T-cell (primary cell): Measurements from ENCODE around the gene DDR1. TPM values are rescaled to one million over a fixed set of nuclear protein-coding genes. Genes with fewer than 3 reads are reported as not detected.

Experiments
- ATAC-seq, 4 experiments: fragments of 200-7000 bp in 3 of 4; fragments of 150-1000 bp in 1 of 4; cut with Tn5 transposase; replicated peaks in 1 of 4; 1 replicate in 3 of 4; 2 replicates in 1 of 4; pipeline ENCODE4 v1.10.0; 2021; ENCODE audit warnings: moderate library complexity in 3 of 4, mild to moderate bottlenecking in 2 of 4, moderate number of reproducible peaks in 1 of 4
- CTCF ChIA-PET, 2 donors: fragments of 300-600 bp; sonication (Branson Sonifier 250); formaldehyde crosslinking; loops; one replicate each; lab custom pipeline; 2022; ENCODE audit warnings: antibody characterized with exemption in 2 of 2; lab: Charles Lee
- POLR2A ChIA-PET, 2 donors: fragments of 300-600 bp; sonication (Branson Sonifier 250); formaldehyde crosslinking; loops; one replicate each; lab custom pipeline; 2022; ENCODE audit warnings: antibody characterized with exemption in 2 of 2; lab: Charles Lee
- DNase-seq, 35 experiments: peaks; one replicate each; pipeline versions ENCODE4 v3.0.0 to v3.0.0-alpha.2; 2013 to 2023
- H3K27ac ChIP-seq: one replicate; pipeline ENCODE4 v1.5.1; 2013; ENCODE audit warnings: low read length
- H3K27me3 ChIP-seq, 2 experiments: replicated peaks in 1 of 2; 1 replicate in 1 of 2; 2 replicates in 1 of 2; pipeline versions ENCODE4 v1.6.1 to v1.7.0; 2013; ENCODE audit warnings: low read length in 1 of 2, mixed read lengths in 1 of 2; ENCODE audit not compliant: control insufficient read depth in 2 of 2, insufficient read depth in 2 of 2; ENCODE audit errors: extremely low read depth in 1 of 2
- H3K36me3 ChIP-seq, 2 donors: 1 replicate in 1 of 2; 2 replicates in 1 of 2; pipeline versions ENCODE4 v1.6.1 to v1.7.0; 2013; ENCODE audit warnings: low read length in 1 of 2; ENCODE audit not compliant: control insufficient read depth in 2 of 2, insufficient read depth in 1 of 2; ENCODE audit errors: extremely low read depth in 1 of 2
- H3K4me1 ChIP-seq, 2 experiments: 1 replicate in 1 of 2; 2 replicates in 1 of 2; pipeline versions ENCODE4 v1.6.1 to v1.7.0; 2013; ENCODE audit warnings: low read length in 2 of 2, mixed read lengths in 1 of 2; ENCODE audit not compliant: insufficient read depth in 2 of 2, control insufficient read depth in 1 of 2; ENCODE audit errors: extremely low read depth in 1 of 2
- H3K4me3 ChIP-seq, 2 donors: 1 replicate in 1 of 2; 2 replicates in 1 of 2; pipeline versions ENCODE4 v1.5.1 to v1.7.0; 2013; ENCODE audit warnings: mild to moderate bottlenecking in 2 of 2, low read length in 1 of 2, moderate library complexity in 1 of 2; ENCODE audit not compliant: control insufficient read depth in 1 of 2; ENCODE audit errors: extremely low read depth in 1 of 2
- H3K9me3 ChIP-seq: 2 replicates; pipeline ENCODE4 v1.7.0; 2013
- H3K27ac Mint-ChIP-seq, 2 donors: one replicate each; pipeline ENCODE4 v1.8.0; 2020 to 2021; ENCODE audit warnings: mild to moderate bottlenecking in 2 of 2, mixed read lengths in 2 of 2
- H3K27me3 Mint-ChIP-seq, 2 donors: one replicate each; pipeline ENCODE4 v1.8.0; 2021 to 2022; ENCODE audit warnings: mixed read lengths in 2 of 2
- H3K36me3 Mint-ChIP-seq: one replicate; pipeline ENCODE4 v1.8.0; 2021; ENCODE audit warnings: mixed read lengths
- H3K4me1 Mint-ChIP-seq, 3 donors: one replicate each; pipeline ENCODE4 v1.8.0; 2020 to 2022; ENCODE audit warnings: mixed read lengths in 3 of 3, mild to moderate bottlenecking in 1 of 3
- H3K4me3 Mint-ChIP-seq, 3 donors: one replicate each; pipeline ENCODE4 v1.8.0; 2020 to 2022; ENCODE audit warnings: mild to moderate bottlenecking in 3 of 3, mixed read lengths in 3 of 3, moderate library complexity in 3 of 3
- H3K9me3 Mint-ChIP-seq, 3 donors: one replicate each; pipeline ENCODE4 v1.8.0; 2020 to 2022; ENCODE audit warnings: mixed read lengths in 3 of 3
- WGBS: methylation state at CpG from one replicate; pipeline ENCODE4 v1.1.5; 2013; ENCODE audit warnings: missing lambda C conversion rate; ENCODE audit not compliant: insufficient coverage; 5-methylcytosine and 5-hydroxymethylcytosine counted together
- total RNA-seq, 35 experiments: library from RNA in 6 of 35; stranded (reverse) in 6 of 35; fragments of 120-200 nt in 1 of 35; gene quantifications; one replicate each; pipeline versions ENCODE4 v1.2.1 to v1.2.4 and lab custom pipeline; 2013 to 2026

Gene DDR1
- total RNA-seq, 5 donors from 2014 or later (not counting 1 experiment from before 2014, with no cell fraction given), result 8.8 to 23.9 (median 19.3) TPM

DNA sequence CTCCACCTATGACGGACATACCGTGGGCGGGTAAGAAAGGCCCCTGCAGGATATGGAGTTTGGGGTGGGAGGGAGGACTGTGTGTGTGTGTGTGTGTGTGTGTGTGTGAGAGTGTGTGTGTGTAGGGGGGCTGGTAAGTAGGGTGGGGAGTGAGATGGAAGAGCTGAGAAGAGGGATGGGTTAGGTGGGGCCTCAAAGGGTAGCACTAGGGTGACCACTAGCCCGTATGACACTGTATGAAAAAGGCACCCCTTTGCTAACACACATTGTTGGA lies 7.1 kb downstream of the DDR1 start:
- Histone ChIP-seq H3K27ac (no peak overlapping the region), H3K27me3 (peaks cover 0 to 6% of the 10 kb centered on the region in 2 experiments), H3K9me3 (no peaks in the 10 kb centered on the region), H3K4me3 (no peak overlapping the region), H3K36me3 (peaks cover 22 to 25% of the 10 kb centered on the region in 2 donors), H3K4me1 (peaks cover 3 to 5% of the 10 kb centered on the region in 2 experiments)
- Mint-ChIP-seq H3K36me3 (peaks cover 24% of the 10 kb centered on the region), H3K4me1 (peaks cover 3 to 6% (median 6%) of the 10 kb centered on the region in 3 donors), H3K27me3 (no peaks in the 10 kb centered on the region), H3K9me3 (no peaks in the 10 kb centered on the region), H3K4me3 (no peak overlapping the region), H3K27ac (no peak overlapping the region)
- 86% methylated on average over 3 of the region's 4 CpGs for WGBS
- no peak for DNase-seq
- ChIA-PET CTCF (no interaction called here), POLR2A (no interaction called here)
- ATAC-seq, result no peak

DNA sequence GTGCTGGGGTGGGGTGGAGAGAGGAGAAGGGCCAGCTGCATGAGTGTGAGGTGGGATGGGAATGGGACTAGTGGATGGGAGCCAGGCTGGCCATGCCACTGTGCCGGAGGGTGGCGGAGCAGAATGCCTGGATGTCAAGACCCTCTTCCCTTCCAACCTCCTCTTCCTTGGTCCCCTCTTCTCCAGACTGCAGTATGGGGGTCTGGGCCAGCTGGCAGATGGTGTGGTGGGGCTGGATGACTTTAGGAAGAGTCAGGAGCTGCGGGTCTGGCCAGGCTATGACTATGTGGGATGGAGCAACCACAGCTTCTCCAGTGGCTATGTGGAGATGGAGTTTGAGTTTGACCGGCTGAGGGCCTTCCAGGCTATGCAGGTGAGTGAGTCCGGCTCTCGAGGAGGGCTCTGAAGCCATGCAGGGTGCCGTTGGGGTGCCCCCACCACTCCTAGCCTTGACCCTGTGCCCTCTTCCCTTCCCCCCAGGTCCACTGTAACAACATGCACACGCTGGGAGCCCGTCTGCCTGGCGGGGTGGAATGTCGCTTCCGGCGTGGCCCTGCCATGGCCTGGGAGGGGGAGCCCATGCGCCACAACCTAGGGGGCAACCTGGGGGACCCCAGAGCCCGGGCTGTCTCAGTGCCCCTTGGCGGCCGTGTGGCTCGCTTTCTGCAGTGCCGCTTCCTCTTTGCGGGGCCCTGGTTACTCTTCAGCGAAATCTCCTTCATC lies 7.7 kb downstream of the DDR1 start:
- ChIA-PET POLR2A (no interaction called here), CTCF (no interaction called here)
- Mint-ChIP-seq H3K36me3 (peaks cover 24% of the 10 kb centered on the region), H3K27ac (no peak overlapping the region), H3K27me3 (no peaks in the 10 kb centered on the region), H3K4me3 (no peak overlapping the region), H3K4me1 (peaks cover 0 to under 1% (median 0%) of the 10 kb centered on the region in 3 donors), H3K9me3 (no peaks in the 10 kb centered on the region)
- Histone ChIP-seq H3K4me3 (no peak overlapping the region), H3K27me3 (peaks cover 0 to 3% of the 10 kb centered on the region in 2 experiments), H3K36me3 (peaks cover 22 to 25% of the 10 kb centered on the region in 2 donors), H3K4me1 (no peaks in the 10 kb centered on the region), H3K9me3 (no peaks in the 10 kb centered on the region), H3K27ac (no peak overlapping the region)
- DNase-seq, result no peak
- ATAC-seq, result no peak
- 90% methylated on average over 15 of the region's 21 CpGs for WGBS

DNA sequence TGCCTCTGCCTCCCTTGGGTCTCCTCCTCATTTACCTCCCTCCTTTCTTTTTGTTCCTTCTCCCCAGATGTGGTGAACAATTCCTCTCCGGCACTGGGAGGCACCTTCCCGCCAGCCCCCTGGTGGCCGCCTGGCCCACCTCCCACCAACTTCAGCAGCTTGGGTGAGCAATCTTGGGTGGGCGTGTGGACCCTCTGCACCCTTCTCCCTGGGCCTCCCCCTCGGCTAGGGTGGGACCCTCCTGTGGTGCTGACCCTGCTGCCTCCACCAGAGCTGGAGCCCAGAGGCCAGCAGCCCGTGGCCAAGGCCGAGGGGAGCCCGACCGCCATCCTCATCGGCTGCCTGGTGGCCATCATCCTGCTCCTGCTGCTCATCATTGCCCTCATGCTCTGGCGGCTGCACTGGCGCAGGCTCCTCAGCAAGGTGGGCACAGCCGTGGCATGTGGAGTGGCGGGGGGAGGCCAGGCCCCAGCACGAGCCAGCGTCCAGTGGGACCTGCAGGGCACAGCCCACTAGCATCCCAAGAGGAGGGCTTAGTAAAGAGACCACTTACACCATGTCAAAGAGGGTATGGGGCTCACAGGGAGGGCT lies 8.8 kb downstream of the DDR1 start:
- H3K9me3 ChIP-seq, result no peaks in the 10 kb centered on the region
- ChIA-PET CTCF (no interaction called here), POLR2A (no interaction called here)
- DNase-seq (no peak), ATAC-seq (no peak)
- peaks cover 0 to 3% of the 10 kb centered on the region in 2 experiments for H3K27me3 ChIP-seq
- H3K4me3 Mint-ChIP-seq, result no peak overlapping the region
- no peaks in the 10 kb centered on the region for H3K27me3 Mint-ChIP-seq
- no peaks in the 10 kb centered on the region for H3K4me1 ChIP-seq
- no peaks in the 10 kb centered on the region for H3K9me3 Mint-ChIP-seq
- WGBS, result 95% methylated on average over 10 of the region's 16 CpGs
- H3K4me3 ChIP-seq, result no peak overlapping the region
- peaks cover 27% of the 10 kb centered on the region for H3K36me3 Mint-ChIP-seq
- no peak overlapping the region for H3K27ac Mint-ChIP-seq
- peaks cover 24 to 25% of the 10 kb centered on the region in 2 donors for H3K36me3 ChIP-seq
- H3K4me1 Mint-ChIP-seq, result no peaks in the 10 kb centered on the region
- H3K27ac ChIP-seq, result no peak overlapping the region

DNA sequence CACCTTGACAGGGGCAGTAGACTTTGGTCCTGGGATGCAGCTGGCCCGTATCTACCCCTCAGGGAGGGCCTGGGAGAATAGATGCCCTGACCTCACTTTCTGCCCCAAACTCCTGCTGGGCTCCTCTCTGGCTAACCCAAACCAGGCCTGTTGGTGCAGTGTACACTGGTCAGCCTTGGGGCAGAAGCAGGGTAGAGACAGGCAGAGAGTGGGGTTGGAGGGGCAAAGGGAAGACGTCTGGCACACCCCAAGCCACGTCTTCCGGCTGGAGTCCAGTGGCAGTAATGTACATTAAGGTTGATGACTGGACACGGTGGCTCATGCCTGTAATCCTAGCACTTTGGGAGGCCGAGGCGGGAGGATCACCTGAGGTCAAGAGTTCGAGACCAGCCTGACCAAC lies 9.3 kb downstream of the DDR1 start:
- POLR2A ChIA-PET, result no interaction called here
- 97% methylated on average over 6 of the region's 8 CpGs for WGBS

DNA sequence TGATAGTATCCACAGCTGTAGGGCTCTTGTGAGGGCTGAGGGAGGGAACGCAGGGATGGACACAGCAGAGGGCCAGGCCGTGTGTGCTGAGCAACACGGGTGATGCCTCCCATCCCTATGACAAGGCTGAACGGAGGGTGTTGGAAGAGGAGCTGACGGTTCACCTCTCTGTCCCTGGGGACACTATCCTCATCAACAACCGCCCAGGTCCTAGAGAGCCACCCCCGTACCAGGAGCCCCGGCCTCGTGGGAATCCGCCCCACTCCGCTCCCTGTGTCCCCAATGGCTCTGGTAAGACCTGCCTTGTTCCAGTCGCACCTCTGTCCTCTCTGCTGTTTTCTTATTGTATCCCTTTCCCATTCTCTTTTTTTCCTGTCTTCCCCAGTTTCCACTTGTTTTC lies 10.1 kb downstream of the DDR1 start:
- DNase-seq, result no peak
- ATAC-seq, result no peak
- no peak overlapping the region for H3K27ac Mint-ChIP-seq
- Histone ChIP-seq H3K4me3 (no peak overlapping the region), H3K27me3 (peaks cover 0 to 3% of the 10 kb centered on the region in 2 experiments), H3K4me1 (no peaks in the 10 kb centered on the region), H3K9me3 (no peaks in the 10 kb centered on the region), H3K36me3 (peaks cover 20 to 32% of the 10 kb centered on the region in 2 donors), H3K27ac (no peak overlapping the region)
- WGBS, result 92% methylated on average over 9 of the region's 12 CpGs
- POLR2A ChIA-PET, result no interaction called here
- no peaks in the 10 kb centered on the region for H3K9me3 Mint-ChIP-seq
- no peaks in the 10 kb centered on the region for H3K4me1 Mint-ChIP-seq
- no peak overlapping the region for H3K4me3 Mint-ChIP-seq
- CTCF ChIA-PET, result no interaction called here
- peaks cover 33% of the 10 kb centered on the region for H3K36me3 Mint-ChIP-seq
- no peaks in the 10 kb centered on the region for H3K27me3 Mint-ChIP-seq

More for the DNA sequence above, 9.3 kb downstream of the DDR1 start:
- Mint-ChIP-seq H3K36me3 (peaks cover 32% of the 10 kb centered on the region), H3K9me3 (no peaks in the 10 kb centered on the region), H3K4me1 (no peaks in the 10 kb centered on the region), H3K27ac (no peak overlapping the region), H3K27me3 (no peaks in the 10 kb centered on the region), H3K4me3 (no peak overlapping the region)
- no peak overlapping the region for H3K4me3 ChIP-seq
- H3K36me3 ChIP-seq, result peaks cover 24 to 30% of the 10 kb centered on the region in 2 donors
- ATAC-seq (no peak), DNase-seq (no peak)
- no peaks in the 10 kb centered on the region for H3K9me3 ChIP-seq
- CTCF ChIA-PET, result no interaction called here
- no peak overlapping the region for H3K27ac ChIP-seq
- peaks cover 0 to 3% of the 10 kb centered on the region in 2 experiments for H3K27me3 ChIP-seq
- H3K4me1 ChIP-seq, result no peaks in the 10 kb centered on the region

DNA sequence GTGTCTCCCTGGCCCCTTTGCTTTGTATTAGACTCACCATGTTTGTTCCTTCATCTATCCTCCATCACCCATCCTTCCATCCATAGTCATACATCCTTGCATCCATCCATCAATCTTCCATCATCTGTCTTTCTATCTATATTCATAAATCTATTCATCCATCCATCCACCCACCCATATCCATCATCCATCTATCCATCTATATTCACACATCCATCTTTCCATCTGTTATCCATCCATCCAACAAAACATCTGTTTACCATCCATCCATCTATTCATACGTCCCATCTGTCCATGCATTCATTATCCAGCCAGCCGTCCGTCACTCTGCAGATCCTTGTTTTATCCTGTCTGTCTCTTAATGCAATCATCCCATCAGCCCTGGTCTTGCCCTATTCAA lies 10.6 kb downstream of the DDR1 start:
- Mint-ChIP-seq H3K9me3 (no peaks in the 10 kb centered on the region), H3K27me3 (no peaks in the 10 kb centered on the region), H3K27ac (no peak overlapping the region), H3K36me3 (peaks cover 28% of the 10 kb centered on the region), H3K4me1 (no peaks in the 10 kb centered on the region), H3K4me3 (no peak overlapping the region)
- Histone ChIP-seq H3K9me3 (no peaks in the 10 kb centered on the region), H3K27ac (no peak overlapping the region), H3K4me3 (no peak overlapping the region), H3K36me3 (peaks cover 21 to 28% of the 10 kb centered on the region in 2 donors), H3K4me1 (no peaks in the 10 kb centered on the region), H3K27me3 (peaks cover 0 to 3% of the 10 kb centered on the region in 2 experiments)
- whole genome bisulfite sequencing, result 94% methylated on average over 3 of the region's 3 CpGs
- DNase-seq, result no peak
- no peak for ATAC-seq
- ChIA-PET CTCF (interaction anchor here in 1 of 2 donors (0.9 kb wide), 1 partner anchor 193 kb away, joined by 3 read pairs; no protein-coding TSS in a partner anchor), POLR2A (no interaction called here)
